GM23248 (cell line): Measurements from ENCODE around the gene CPHXL2. TPM values are rescaled to one million over a fixed set of nuclear protein-coding genes. Genes with fewer than 3 reads are reported as not detected.

Experiments
- DNase-seq: peaks from one replicate; pipeline ENCODE4 v3.0.0-alpha.2; 2015
- H2AFZ ChIP-seq: fragments of 200-600 bp; sonication (generic); 2 replicates; pipeline ENCODE4 v1.6.1; 2016; ENCODE audit warnings: antibody characterized with exemption
- H3F3A ChIP-seq: fragments of 200-600 bp; sonication (generic); 2 replicates; pipeline ENCODE4 v1.6.1; 2016; ENCODE audit warnings: mild to moderate bottlenecking, antibody characterized with exemption, mixed run types; ENCODE audit not compliant: insufficient read depth
- H3K27ac ChIP-seq: fragments of 200-600 bp; sonication (generic); 2 replicates; pipeline ENCODE4 v1.5.1; 2016; ENCODE audit warnings: mild to moderate bottlenecking
- H3K27me3 ChIP-seq: fragments of 200-600 bp; sonication (generic); replicated peaks from 2 replicates; pipeline ENCODE4 v1.6.1; 2016; ENCODE audit warnings: mild to moderate bottlenecking; ENCODE audit not compliant: insufficient read depth
- H3K36me3 ChIP-seq: fragments of 200-600 bp; sonication (generic); 2 replicates; pipeline ENCODE4 v1.6.1; 2016; ENCODE audit warnings: low read depth, mild to moderate bottlenecking
- H3K4me1 ChIP-seq: fragments of 200-600 bp; sonication (generic); 2 replicates; pipeline ENCODE4 v1.6.1; 2016; ENCODE audit warnings: mild to moderate bottlenecking; ENCODE audit not compliant: insufficient read depth
- H3K4me2 ChIP-seq: fragments of 200-600 bp; sonication (generic); one replicate; pipeline ENCODE4 v1.6.1; 2016; ENCODE audit warnings: mild to moderate bottlenecking; ENCODE audit not compliant: unreplicated experiment
- H3K4me3 ChIP-seq: fragments of 200-600 bp; sonication (generic); 2 replicates; pipeline ENCODE4 v1.5.1; 2016; ENCODE audit warnings: mild to moderate bottlenecking
- H3K79me2 ChIP-seq: fragments of 200-600 bp; sonication (generic); 2 replicates; pipeline ENCODE4 v1.6.1; 2016; ENCODE audit warnings: mild to moderate bottlenecking; ENCODE audit not compliant: insufficient read depth
- H3K9ac ChIP-seq: fragments of 200-600 bp; sonication (generic); 2 replicates; pipeline ENCODE4 v1.6.1; 2016; ENCODE audit warnings: mild to moderate bottlenecking
- H3K9me2 ChIP-seq: fragments of 200-600 bp; sonication (generic); 2 replicates; pipeline ENCODE4 v1.6.1; 2016; ENCODE audit warnings: mixed run types, mild to moderate bottlenecking, moderate library complexity; ENCODE audit not compliant: insufficient read depth
- H3K9me3 ChIP-seq: fragments of 200-600 bp; sonication (generic); one replicate; pipeline ENCODE4 v1.6.1; 2017; ENCODE audit warnings: low read depth
- H4K20me1 ChIP-seq: fragments of 200-600 bp; sonication (generic); 2 replicates; pipeline ENCODE4 v1.6.0; 2016; ENCODE audit not compliant: insufficient read depth
- EZH2 ChIP-seq: fragments of 200-600 bp; sonication (generic); IDR thresholded peaks from 2 replicates; pipeline ENCODE4 v1.6.1; 2018; ENCODE audit warnings: antibody characterized with exemption, mild to moderate bottlenecking; ENCODE audit not compliant: insufficient read depth, poor library complexity, severe bottlenecking
- EZH2phosphoT487 ChIP-seq: fragments of 200-600 bp; sonication (generic); IDR thresholded peaks from 2 replicates; pipeline ENCODE4 v1.6.1; 2018; ENCODE audit warnings: antibody characterized with exemption, moderate library complexity, mild to moderate bottlenecking, low read depth; ENCODE audit not compliant: insufficient read depth
- WGBS, 2 experiments: methylation state at CpG; one replicate each; pipeline ENCODE4 v1.1.6; 2015 to 2017; ENCODE audit warnings: low lambda C conversion rate in 2 of 2, low coverage in 1 of 2; ENCODE audit errors: missing lambda C conversion rate in 2 of 2; 5-methylcytosine and 5-hydroxymethylcytosine counted together
- in situ Hi-C: fragments of 300-500 bp; cut with MboI; formaldehyde crosslinking; loops from 2 replicates; pipeline ENCODE4 v1.15.0; 2020
- polyA plus RNA-seq: library from polyadenylated mRNA; unstranded; fragments of >200 nt; fragmentation: Nextera tagmentation; extraction: Ambion mirVana; gene quantifications from 2 replicates; pipeline ENCODE4 v1.2.1, GENCODE V29; 2016
- small RNA-seq: library from RNA; depleted of rRNA; stranded (forward); fragments of <200 nt; gene quantifications from one replicate; pipeline ENCODE3, GENCODE V24; 2014; ENCODE audit warnings: low read depth, low replicate concordance
- total RNA-seq: library from RNA; depleted of rRNA; stranded (reverse); fragments of >200 nt; shearing (Covaris generic); gene quantifications from 2 replicates; pipeline ENCODE4 v1.2.3, GENCODE V29; 2014; rRNA removed

CPHXL2 gene
- total and polyA plus RNA-seq, 2 experiments from 2014 or later: 0.15 TPM; not detected in 1

GRCh38 chr16:75616521-75617010 is 60.2 kb downstream of the CPHXL2 start:
- Histone ChIP-seq H4K20me1 (no peaks in the 10 kb centered on the region), H3K27ac (no peak overlapping the region), H3K27me3 (no peaks in the 10 kb centered on the region), H3K36me3 (peaks cover 22% of the 10 kb centered on the region; the same call in 1 of the 2 replicates), H3K9me3 (no peaks in the 10 kb centered on the region), H3F3A (peaks cover 4% of the 10 kb centered on the region; the same call in 1 of the 2 replicates), H3K9me2 (no peaks in the 10 kb centered on the region), H2AFZ (no peak overlapping the region), H3K4me3 (no peak overlapping the region), H3K4me2 (no peak overlapping the region), H3K79me2 (peaks cover 13% of the 10 kb centered on the region), H3K4me1 (peaks cover 15% of the 10 kb centered on the region), H3K9ac (no peak overlapping the region)
- in situ Hi-C loops: loop anchor here (25.0 kb wide), 1 partner anchor 404 kb away; the partner anchor contains the start of genes CTRB1 and CTRB2
- TF ChIP-seq EZH2: no peak
- TF ChIP-seq EZH2phosphoT487: no peak
- no peak for DNase-seq
- WGBS, 2 experiments: 93 to 98% methylated on average over 4 of the region's 4 CpGs

- no peak overlapping the region for H3K4me2 ChIP-seq
- H3K9ac ChIP-seq: no peak overlapping the region
- no peak overlapping the region for H3K4me3 ChIP-seq
- WGBS, 2 experiments: 98 to 100% methylated on average over 2 of the region's 2 CpGs
- in situ Hi-C loops: loop anchor here (25.0 kb wide), 1 partner anchor 403 kb away; the partner anchor contains the start of genes CTRB1 and CTRB2
- H2AFZ ChIP-seq: no peak overlapping the region
- TF ChIP-seq EZH2phosphoT487: no peak
- peaks cover 22% of the 10 kb centered on the region; the same call in 1 of the 2 replicates for H3K36me3 ChIP-seq
- H3K27me3 ChIP-seq: no peaks in the 10 kb centered on the region
- H3K79me2 ChIP-seq: 0 out of 2 replicates have a peak, but pooled peaks cover 4% of the 10 kb centered on the region
- H4K20me1 ChIP-seq: no peaks in the 10 kb centered on the region
- no peaks in the 10 kb centered on the region for H3K9me2 ChIP-seq
- no peaks in the 10 kb centered on the region for H3K9me3 ChIP-seq
- no peak overlapping the region for H3K27ac ChIP-seq
- peaks cover 4% of the 10 kb centered on the region; the same call in 1 of the 2 replicates for H3F3A ChIP-seq
- peaks cover 6% of the 10 kb centered on the region for H3K4me1 ChIP-seq
- DNase-seq: no peak
Observed at GRCh38 chr16:75615619-75616018, 61.2 kb downstream of the CPHXL2 start.

GRCh38 chr16:75614066-75614897 is 62.5 kb downstream of the CPHXL2 start:
- Histone ChIP-seq H3K4me2 (no peak overlapping the region), H3F3A (peaks cover 4% of the 10 kb centered on the region; the same call in 1 of the 2 replicates), H3K9me3 (no peaks in the 10 kb centered on the region), H3K36me3 (peaks cover 22% of the 10 kb centered on the region; the same call in 1 of the 2 replicates), H3K27me3 (no peaks in the 10 kb centered on the region), H4K20me1 (no peaks in the 10 kb centered on the region), H3K27ac (no peak overlapping the region), H3K9me2 (no peaks in the 10 kb centered on the region), H3K4me3 (no peak overlapping the region), H3K79me2 (no peaks in the 10 kb centered on the region), H3K9ac (no peak overlapping the region), H3K4me1 (peaks cover 6% of the 10 kb centered on the region), H2AFZ (no peak overlapping the region)
- peak; percentile 65 for DNase-seq
- in situ Hi-C loops: loop anchor here (25.0 kb wide), 1 partner anchor 402 kb away; the partner anchor contains the start of genes CTRB1 and CTRB2
- WGBS, 2 experiments: 97% methylated on average over 1 to 4 of the region's 4 CpGs
- TF ChIP-seq EZH2phosphoT487 (no peak), EZH2 (no peak)

Small RNA genes within 50 kb of the gene (small RNA-seq; reads per million reads assigned to genes)
- not detected for gene RN7SL520P

Other genes starting within 250 kb of the CPHXL2 start
- gene CFDP1, start 243.5 kb downstream of the CPHXL2 start, total RNA-seq: 30.4 and 36.9 TPM in 2 replicates
- 45.2 and 46.7 TPM in 2 replicates for gene CFDP1, start 243.5 kb downstream of the CPHXL2 start, polyA plus RNA-seq
- gene TMEM170A, start 212.3 kb downstream of the CPHXL2 start, total RNA-seq: 11.9 and 18.6 TPM in 2 replicates
- 10.3 and 12.6 TPM in 2 replicates for gene TMEM170A, start 212.3 kb downstream of the CPHXL2 start, polyA plus RNA-seq
- 0.65 and 0.76 TPM in 2 replicates for gene CHST6, start 181.6 kb downstream of the CPHXL2 start, total RNA-seq
- gene CHST6, start 181.6 kb downstream of the CPHXL2 start, polyA plus RNA-seq: 0.10 and 0.20 TPM in 2 replicates
- gene CHST5, start 140.9 kb downstream of the CPHXL2 start, total RNA-seq: 0.25 TPM in 1 of 2 replicates, not detected in the other
- not detected in 2 replicates for gene CHST5, start 140.9 kb downstream of the CPHXL2 start, polyA plus RNA-seq
- 14.2 and 20.3 TPM in 2 replicates for gene TMEM231, start 120.8 kb downstream of the CPHXL2 start, total RNA-seq
- gene TMEM231, start 120.8 kb downstream of the CPHXL2 start, polyA plus RNA-seq: 12.7 and 13.5 TPM in 2 replicates
- gene GABARAPL2, start 110.6 kb downstream of the CPHXL2 start, total RNA-seq: 52.7 and 57.5 TPM in 2 replicates
- gene GABARAPL2, start 110.6 kb downstream of the CPHXL2 start, polyA plus RNA-seq: 252 and 257 TPM in 2 replicates
- 31.3 and 40.1 TPM in 2 replicates for gene ADAT1, start 53.7 kb downstream of the CPHXL2 start, total RNA-seq
- 18.9 and 25.8 TPM in 2 replicates for gene ADAT1, start 53.7 kb downstream of the CPHXL2 start, polyA plus RNA-seq
- 114 and 117 TPM in 2 replicates for gene KARS1, start 29.3 kb downstream of the CPHXL2 start, total RNA-seq
- 130 and 134 TPM in 2 replicates for gene KARS1, start 29.3 kb downstream of the CPHXL2 start, polyA plus RNA-seq
- 44.8 and 60.7 TPM in 2 replicates for gene TERF2IP, start 29.2 kb downstream of the CPHXL2 start, total RNA-seq
- gene TERF2IP, start 29.2 kb downstream of the CPHXL2 start, polyA plus RNA-seq: 59.8 and 66.9 TPM in 2 replicates
- gene DUXB, start 24.5 kb upstream of the CPHXL2 start, total RNA-seq: not detected in 2 replicates
- gene DUXB, start 24.5 kb upstream of the CPHXL2 start, polyA plus RNA-seq: not detected in 2 replicates
- gene CPHXL, start 49.5 kb upstream of the CPHXL2 start, total RNA-seq: not detected in 2 replicates
- gene CPHXL, start 49.5 kb upstream of the CPHXL2 start, polyA plus RNA-seq: not detected in 2 replicates